ENCODE data around the gene COL4A2.

GRCh38 chr13:110407021-110407420 lies 99.9 kb downstream of the COL4A2 start:
- no peak for TF ChIP-seq CTCF (optimal IDR thresholded peaks at IDR 0.05 in 1 of 3, IDR thresholded peaks at IDR 0.05 in 1 of 3, conservative IDR thresholded peaks at IDR 0.05 in 1 of 3; ENCODE audit: extremely low read depth in 1 of 3, insufficient read depth in 2 of 3, low read length in 3 of 3)
- no peak for TF ChIP-seq EZH2 (IDR thresholded peaks at IDR 0.05; ENCODE audit: low read length)

All from keratinocyte (primary cell).